IMR-90 (cell line): ENCODE data around the gene DESI1. TPM values are rescaled to one million over a fixed set of nuclear protein-coding genes. Genes with fewer than 3 reads are reported as not detected.

ENCODE experiments used
- ATAC-seq: fragments of 200-7000 bp; cut with Tn5 transposase; 2 replicates; pipeline ENCODE4 v1.9.1; 2020; ENCODE audit warnings: low read depth, mild to moderate bottlenecking, moderate library complexity
- BruUV-seq: library from RNA; stranded (reverse); fragments of 400-500 nt; replicated peaks from 2 replicates; lab custom pipeline; 2021; lab: Mats Ljungman, UMichigan
- CTCF ChIA-PET: fragments of 300-600 bp; formaldehyde crosslinking; extraction: SDS; loops from one replicate; lab custom pipeline; 2021; ENCODE audit warnings: antibody characterized with exemption; lab: Yijun Ruan, JAX
- POLR2A ChIA-PET: fragments of 300-600 bp; sonication (Branson Sonifier 250); formaldehyde crosslinking; loops from one replicate; lab custom pipeline; 2022; ENCODE audit warnings: antibody characterized with exemption; ENCODE audit not compliant: unreplicated experiment; lab: Charles Lee
- DNase-seq: peaks from one replicate; pipeline ENCODE4 v3.0.0; 2013
- H2AFZ ChIP-seq: replicated peaks from 2 replicates; pipeline ENCODE3; 2013; ENCODE audit warnings: low read length, mild to moderate bottlenecking; ENCODE audit not compliant: poor library complexity
- H2AK5ac ChIP-seq: 2 replicates; pipeline ENCODE4 v1.6.1; 2013; ENCODE audit warnings: low read depth, low read length, inconsistent platforms
- H2AK9ac ChIP-seq: replicated peaks from 2 replicates; pipeline ENCODE3; 2013; ENCODE audit warnings: mild to moderate bottlenecking, low read depth, low read length, moderate library complexity; ENCODE audit not compliant: poor library complexity
- H2BK120ac ChIP-seq: 2 replicates; pipeline ENCODE4 v1.6.1; 2013; ENCODE audit warnings: low read depth, low read length, inconsistent platforms
- H2BK15ac ChIP-seq: 3 replicates; pipeline ENCODE4 v1.6.1; 2013; ENCODE audit warnings: low read depth, low read length, inconsistent platforms
- H2BK20ac ChIP-seq: 2 replicates; pipeline ENCODE4 v1.6.1; 2013; ENCODE audit warnings: low read depth, mild to moderate bottlenecking, inconsistent platforms, low read length, moderate library complexity
- H2BK5ac ChIP-seq: 2 replicates; pipeline ENCODE4 v1.6.1; 2013; ENCODE audit warnings: mild to moderate bottlenecking, low read depth, low read length, inconsistent platforms; ENCODE audit not compliant: poor library complexity, severe bottlenecking
- H3K14ac ChIP-seq: replicated peaks from 2 replicates; pipeline ENCODE4 v1.6.1; 2013; ENCODE audit warnings: low read depth, low read length, inconsistent platforms
- H3K18ac ChIP-seq: 2 replicates; pipeline ENCODE4 v1.6.1; 2013; ENCODE audit warnings: low read depth, low read length, control low read depth
- H3K23ac ChIP-seq: 2 replicates; pipeline ENCODE4 v1.6.1; 2013; ENCODE audit warnings: low read depth, low read length, inconsistent platforms
- H3K27ac ChIP-seq: 2 replicates; pipeline ENCODE4 v1.5.1; 2013; ENCODE audit warnings: mild to moderate bottlenecking, control low read depth, low read length; ENCODE audit not compliant: insufficient read depth
- H3K27me3 ChIP-seq: 2 replicates; pipeline ENCODE4 v1.6.1; 2013; ENCODE audit warnings: low read length; ENCODE audit not compliant: control insufficient read depth, insufficient read depth
- H3K36me3 ChIP-seq: 2 replicates; pipeline ENCODE4 v1.6.1; 2013; ENCODE audit warnings: low read length, mixed read lengths; ENCODE audit not compliant: control insufficient read depth, insufficient read depth
- H3K4ac ChIP-seq: 2 replicates; pipeline ENCODE4 v1.6.1; 2013; ENCODE audit warnings: low read depth, low read length, inconsistent platforms
- H3K4me1 ChIP-seq: 2 replicates; pipeline ENCODE4 v1.6.1; 2013; ENCODE audit warnings: low read length, mixed read lengths; ENCODE audit not compliant: control insufficient read depth, insufficient read depth
- H3K4me2 ChIP-seq: 2 replicates; pipeline ENCODE4 v1.6.1; 2013; ENCODE audit warnings: low read depth, mild to moderate bottlenecking, control low read depth, low read length, moderate library complexity
- H3K4me3 ChIP-seq: 2 replicates; pipeline ENCODE4 v1.5.1; 2013; ENCODE audit warnings: low read depth, mild to moderate bottlenecking, control low read depth, low read length, moderate library complexity; ENCODE audit not compliant: insufficient read depth
- H3K56ac ChIP-seq: 2 replicates; pipeline ENCODE4 v1.6.1; 2013; ENCODE audit warnings: low read length, inconsistent platforms; ENCODE audit not compliant: insufficient read depth; ENCODE audit errors: extremely low read depth
- H3K79me1 ChIP-seq, 2 experiments: 2 replicates each; pipeline ENCODE4 v1.6.1; 2013; ENCODE audit warnings: low read length in 2 of 2, inconsistent platforms in 1 of 2, low read depth in 1 of 2
- H3K9ac ChIP-seq: 2 replicates; pipeline ENCODE4 v1.6.1; 2013; ENCODE audit warnings: low read depth, low read length, control low read depth
- H3K9me1 ChIP-seq: 2 replicates; pipeline ENCODE4 v1.6.1; 2013; ENCODE audit warnings: low read length, inconsistent platforms; ENCODE audit not compliant: insufficient read depth
- H3K9me3 ChIP-seq: 2 replicates; pipeline ENCODE4 v1.6.1; 2013; ENCODE audit warnings: low read length; ENCODE audit not compliant: control insufficient read depth, insufficient read depth
- H4K20me1 ChIP-seq: 2 replicates; pipeline ENCODE4 v1.6.1; 2013; ENCODE audit warnings: low read length, inconsistent platforms; ENCODE audit not compliant: insufficient read depth
- H4K5ac ChIP-seq: 2 replicates; pipeline ENCODE4 v1.6.1; 2013; ENCODE audit warnings: mild to moderate bottlenecking, low read depth, low read length, control low read depth
- H4K8ac ChIP-seq, 2 experiments: 2 replicates each; pipeline ENCODE4 v1.6.1; 2013; ENCODE audit warnings: low read depth in 2 of 2, low read length in 2 of 2, control low read depth in 1 of 2, inconsistent platforms in 1 of 2
- H4K91ac ChIP-seq: 2 replicates; pipeline ENCODE4 v1.6.1; 2013; ENCODE audit warnings: low read depth, low read length, inconsistent platforms; ENCODE audit not compliant: insufficient read depth
- BHLHE40 ChIP-seq: fragments of 150-350 bp; IDR thresholded peaks from 2 replicates; pipeline ENCODE4 v1.6.1; 2016; ENCODE audit warnings: mild to moderate bottlenecking, low read depth, low read length
- CEBPB ChIP-seq: IDR thresholded peaks from 2 replicates; pipeline ENCODE4 v1.6.1; 2012; ENCODE audit warnings: low read depth, low read length, improper control_type of control experiment
- CHD1 ChIP-seq: IDR thresholded peaks from 2 replicates; pipeline ENCODE4 v1.6.1; 2012; ENCODE audit warnings: low read depth, low read length, improper control_type of control experiment
- CTCF ChIP-seq: conservative IDR thresholded peaks from 2 replicates; pipeline ENCODE4 v1.5.1; 2012; ENCODE audit warnings: mild to moderate bottlenecking, low read depth, low read length, improper control_type of control experiment
- FOS ChIP-seq: fragments of 150-350 bp; IDR thresholded peaks from 2 replicates; pipeline ENCODE4 v1.6.1; 2016; ENCODE audit warnings: low read depth, low read length
- MAFK ChIP-seq: IDR thresholded peaks from 2 replicates; pipeline ENCODE4 v1.6.1; 2012; ENCODE audit warnings: low read depth, low read length, improper control_type of control experiment
- MAZ ChIP-seq: IDR thresholded peaks from 2 replicates; pipeline ENCODE4 v1.6.1; 2012; ENCODE audit warnings: low read depth, mild to moderate bottlenecking, low read length, improper control_type of control experiment, moderate library complexity, borderline replicate concordance
- MXI1 ChIP-seq: IDR thresholded peaks from 2 replicates; pipeline ENCODE4 v1.6.1; 2012; ENCODE audit warnings: low read depth, mild to moderate bottlenecking, low read length, moderate library complexity, borderline replicate concordance
- NFE2L2 ChIP-seq: fragments of 150-350 bp; IDR thresholded peaks from 2 replicates; pipeline ENCODE4 v1.6.1; 2016; ENCODE audit warnings: low read depth, mild to moderate bottlenecking, low read length
- POLR2A ChIP-seq: IDR thresholded peaks from 2 replicates; pipeline ENCODE4 v1.6.1; 2012; ENCODE audit warnings: mild to moderate bottlenecking, low read depth, low read length
- RAD21 ChIP-seq: IDR thresholded peaks from 2 replicates; pipeline ENCODE4 v1.6.1; 2012; ENCODE audit warnings: low read length, improper control_type of control experiment
- RCOR1 ChIP-seq: IDR thresholded peaks from 2 replicates; pipeline ENCODE4 v1.6.1; 2012; ENCODE audit warnings: mild to moderate bottlenecking, low read length, improper control_type of control experiment; ENCODE audit not compliant: insufficient replicate concordance
- RFX5 ChIP-seq: IDR thresholded peaks from 2 replicates; pipeline ENCODE4 v1.8.0; 2012; ENCODE audit warnings: low read depth, mild to moderate bottlenecking, low read length, moderate library complexity
- SMC3 ChIP-seq: fragments of 150-350 bp; IDR thresholded peaks from 2 replicates; pipeline ENCODE4 v1.6.1; 2016; ENCODE audit warnings: low read depth, mild to moderate bottlenecking, antibody characterized with exemption, low read length, moderate library complexity
- USF2 ChIP-seq: fragments of 150-350 bp; IDR thresholded peaks from 2 replicates; pipeline ENCODE4 v1.6.1; 2017; ENCODE audit warnings: mild to moderate bottlenecking, antibody characterized with exemption, low read length, low read depth
- WGBS, 2 experiments: methylation state at CpG; one replicate each; pipeline versions ENCODE4 v1.1.5 to v1.1.7; 2013; ENCODE audit warnings: missing lambda C conversion rate in 2 of 2; ENCODE audit not compliant: insufficient read length in 1 of 2; ENCODE audit errors: extremely low coverage in 2 of 2; 5-methylcytosine and 5-hydroxymethylcytosine counted together
- dilution Hi-C: fragments of 300-500 bp; cut with HindIII; formaldehyde crosslinking; loops from one replicate; pipeline ENCODE4 v1.14.3; 2018; ENCODE audit warnings: low sequenced_read_pairs; ENCODE audit not compliant: unreplicated experiment
- in situ Hi-C: fragments of 300-500 bp; cut with MboI; formaldehyde crosslinking; loops from 3 replicates; pipeline ENCODE4 v1.14.3; 2019; ENCODE audit warnings: low sequenced_read_pairs, inconsistent platforms, mixed read lengths
- intact Hi-C: fragments of 100-400 bp; cut with micrococcal nuclease; formaldehyde crosslinking; loops from 2 replicates; pipeline ENCODE4 v1.10.0; 2022
- polyA plus RNA-seq, 3 experiments: library from polyadenylated mRNA; depleted of rRNA; stranded (reverse); fragments of >200 nt; gene quantifications; 2 replicates each; pipeline ENCODE4 v1.2.3, GENCODE V29; 2012; ENCODE audit warnings: low replicate concordance in 1 of 3
- total RNA-seq: library from RNA; depleted of rRNA; stranded (reverse); fragments of >200 nt; gene quantifications from 2 replicates; pipeline ENCODE4 v1.2.3, GENCODE V29; 2012
- TF ChIP-seq, protein P1 (sequence below): fragments of 150-350 bp; IDR thresholded peaks from 2 replicates; pipeline ENCODE4 v1.6.1; 2016; ENCODE audit warnings: low read depth, mild to moderate bottlenecking, low read length, moderate library complexity, borderline replicate concordance

Gene DESI1
- total and polyA plus RNA-seq, 2 of the 4 experiments (the other 2 are of a cell fraction) = 14.5 to 24.9 TPM

- Histone ChIP-seq H3K4me2 (no peak overlapping the region), H3K9ac (no peak overlapping the region), H4K20me1 (peaks cover 3% of the 10 kb centered on the region), H2BK120ac (no peak overlapping the region), H4K8ac (no peak overlapping the region), H3K56ac (no peak overlapping the region), H3K4ac (no peak overlapping the region), H2AFZ (no peak overlapping the region), H4K5ac (no peak overlapping the region), H3K27ac (no peak overlapping the region), H2AK5ac (no peak overlapping the region), H3K4me3 (no peak overlapping the region), H3K18ac (no peak overlapping the region), H3K9me1 (no peaks in the 10 kb centered on the region; the same call in 1 of the 2 replicates), H2AK9ac (no peak overlapping the region), H3K27me3 (no peaks in the 10 kb centered on the region), H3K4me1 (peaks cover 7% of the 10 kb centered on the region; the same call in 1 of the 2 replicates), H3K9me3 (no peaks in the 10 kb centered on the region), H2BK15ac (no peak overlapping the region), H2BK5ac (no peak overlapping the region), H3K14ac (no peak overlapping the region), H3K23ac (no peak overlapping the region), H2BK20ac (no peak overlapping the region), H3K79me1 (peaks cover 7 to 46% of the 10 kb centered on the region in 2 experiments), H4K91ac (no peak overlapping the region), H3K36me3 (peaks cover 72% of the 10 kb centered on the region)
- POLR2A ChIA-PET = no interaction called here
- in situ Hi-C loops (no loop called here), intact Hi-C loops (no loop called here), dilution Hi-C loops (no loop called here)
- TF ChIP-seq CHD1 = no peak
- TF ChIP-seq MXI1 = no peak
- TF ChIP-seq MAFK = no peak
- TF ChIP-seq FOS = no peak
- TF ChIP-seq NFE2L2 = no peak
- no peak for TF ChIP-seq SMC3
- TF ChIP-seq BHLHE40 = no peak
- no peak for TF ChIP-seq RFX5
- TF ChIP-seq CTCF = no peak
- no peak for TF ChIP-seq POLR2A
- TF ChIP-seq, protein P1, sequence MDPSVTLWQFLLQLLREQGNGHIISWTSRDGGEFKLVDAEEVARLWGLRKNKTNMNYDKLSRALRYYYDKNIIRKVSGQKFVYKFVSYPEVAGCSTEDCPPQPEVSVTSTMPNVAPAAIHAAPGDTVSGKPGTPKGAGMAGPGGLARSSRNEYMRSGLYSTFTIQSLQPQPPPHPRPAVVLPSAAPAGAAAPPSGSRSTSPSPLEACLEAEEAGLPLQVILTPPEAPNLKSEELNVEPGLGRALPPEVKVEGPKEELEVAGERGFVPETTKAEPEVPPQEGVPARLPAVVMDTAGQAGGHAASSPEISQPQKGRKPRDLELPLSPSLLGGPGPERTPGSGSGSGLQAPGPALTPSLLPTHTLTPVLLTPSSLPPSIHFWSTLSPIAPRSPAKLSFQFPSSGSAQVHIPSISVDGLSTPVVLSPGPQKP = no peak
- no peak for TF ChIP-seq USF2
- no peak for TF ChIP-seq RCOR1
- TF ChIP-seq RAD21 = no peak
- no peak for TF ChIP-seq CEBPB
- no peak for TF ChIP-seq MAZ
- CTCF ChIA-PET = no interaction called here
- WGBS, 2 experiments = 96% methylated on average over 10 of the region's 12 CpGs; no CpG with 5 or more reads in 1 of the 2 experiments
- DNase-seq (no peak), ATAC-seq (no peak)
- no TSS peak for BruUV-seq
These were observed 41.4 kb downstream of the DESI1 start for GRCh38 chr22:41579297-41579996.
